DMS153 treated with DMSO at 0.1 percent for 48 hours (cell line): Measurements from ENCODE around the gene CDCA4.
"Not testable (repeated sequence)": the region's sequence is repeated elsewhere in the genome, so short reads cannot be mapped to it uniquely, and the experiment has no call there.

Source experiments
- DNase-seq: peaks from one replicate; lab custom pipeline; 2025; ENCODE audit not compliant: unreplicated experiment; lab: John Stamatoyannopoulos, UW

The CDCA4 gene

DNA sequence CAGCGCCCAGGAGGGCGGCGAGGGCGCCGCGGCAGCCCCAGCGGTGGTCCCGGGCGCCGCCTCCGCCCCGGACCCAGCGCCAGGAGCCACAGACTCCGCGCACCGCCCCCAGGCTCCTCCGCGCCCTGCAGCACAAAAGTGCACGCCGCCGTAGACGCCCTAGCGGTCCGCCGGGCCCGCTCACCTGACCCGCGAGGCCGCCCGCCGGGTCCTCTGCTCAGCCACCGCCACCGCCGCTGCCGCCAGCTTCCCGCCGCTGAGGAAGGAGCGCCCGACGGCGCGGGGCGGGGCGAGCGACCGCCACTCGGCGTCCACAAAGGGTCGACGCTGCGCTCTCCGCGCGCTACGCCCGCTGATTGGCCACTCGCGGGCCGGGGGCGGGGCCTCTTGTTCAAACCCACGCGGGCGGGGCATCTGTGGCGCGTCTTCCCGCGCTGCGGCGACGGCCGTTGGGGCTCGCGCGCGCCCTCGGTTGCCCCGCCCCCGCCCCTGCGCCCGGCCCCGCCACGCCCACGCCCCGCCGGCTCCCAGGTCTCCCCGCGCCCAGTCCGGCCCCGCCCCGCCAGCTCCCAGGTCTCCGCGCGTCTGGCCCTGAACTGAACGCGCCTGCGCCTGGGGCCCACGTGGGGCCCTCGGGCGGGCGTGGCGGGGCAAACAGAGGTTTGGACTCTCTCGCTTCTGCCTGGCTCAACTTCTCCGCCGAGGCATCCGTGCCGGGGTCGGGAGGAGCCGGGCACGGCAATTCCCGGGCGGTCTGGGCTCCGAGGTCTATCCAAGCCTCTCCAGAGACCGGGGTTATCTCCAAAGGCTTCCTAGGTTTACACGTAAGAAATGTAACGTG lies at the start of gene CDCA4:
CDCA4 (minus strand) TSS at position 269 of the 841 bp plus-strand sequence. CDS start 9,154 bp downstream, outside the sequence.
- DNase-seq, result peak; percentile 59

DNA sequence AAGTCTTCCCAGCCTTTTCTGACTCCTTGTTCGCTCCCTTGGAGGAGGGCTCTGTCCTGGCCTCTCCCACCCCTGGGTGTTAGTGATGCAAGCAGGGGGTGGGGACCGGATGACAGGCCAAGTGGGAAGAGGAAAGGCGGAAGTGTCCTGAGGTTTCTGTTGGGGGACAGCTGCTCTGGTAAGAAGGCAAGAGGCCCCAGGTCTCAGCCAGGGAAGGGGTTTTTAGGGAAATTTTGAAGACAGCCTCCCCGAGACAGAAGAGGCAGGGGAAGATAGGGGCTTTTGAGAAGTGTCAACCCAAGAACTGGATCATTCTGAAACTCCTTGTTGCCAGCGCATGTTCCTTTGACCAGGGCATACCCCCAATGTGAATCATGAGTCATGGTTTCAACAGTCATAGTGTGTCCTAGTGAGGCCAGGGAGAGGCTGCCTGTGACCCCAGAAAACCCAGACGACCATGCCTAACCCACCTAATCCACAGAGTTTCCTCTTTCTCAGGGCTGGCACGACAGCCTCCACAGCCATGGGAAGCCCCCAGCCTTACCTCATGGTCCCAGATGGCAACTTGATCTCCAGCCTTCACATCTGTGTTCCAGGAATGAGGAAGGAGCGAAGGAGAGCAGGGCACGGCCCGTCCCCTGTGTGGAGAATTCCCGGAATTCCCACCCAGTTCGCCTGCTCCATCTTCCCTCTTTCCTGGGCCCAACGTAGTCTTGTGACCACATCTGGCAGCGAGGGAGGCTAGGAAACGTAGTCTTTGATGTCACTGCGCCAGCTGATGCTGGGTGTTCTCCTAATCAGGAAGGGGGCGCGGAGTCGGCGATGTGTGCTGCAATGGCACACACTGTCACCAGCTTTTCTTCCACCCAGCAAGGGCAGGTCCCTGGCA lies 49.2 kb upstream of the CDCA4 start:
- DNase-seq, result no peak

DNA sequence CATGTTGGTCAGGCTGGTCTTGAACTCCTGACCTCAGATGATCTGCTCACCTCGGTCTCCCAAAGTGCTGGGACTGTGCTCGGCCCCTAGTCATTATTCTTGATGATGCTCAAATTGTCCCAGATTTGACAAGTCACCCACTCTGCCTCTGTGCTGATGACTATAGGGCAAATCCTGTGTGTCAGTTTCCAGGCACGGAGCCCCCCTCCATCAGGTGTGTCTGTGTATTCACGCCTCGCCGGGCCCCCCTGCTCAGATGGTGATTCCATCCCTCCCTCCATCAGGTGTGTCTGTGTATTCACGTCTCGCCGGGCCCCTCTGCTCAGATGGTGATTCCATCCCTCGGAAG lies 48.6 kb upstream of the CDCA4 start:
- no peak for DNase-seq

DNA sequence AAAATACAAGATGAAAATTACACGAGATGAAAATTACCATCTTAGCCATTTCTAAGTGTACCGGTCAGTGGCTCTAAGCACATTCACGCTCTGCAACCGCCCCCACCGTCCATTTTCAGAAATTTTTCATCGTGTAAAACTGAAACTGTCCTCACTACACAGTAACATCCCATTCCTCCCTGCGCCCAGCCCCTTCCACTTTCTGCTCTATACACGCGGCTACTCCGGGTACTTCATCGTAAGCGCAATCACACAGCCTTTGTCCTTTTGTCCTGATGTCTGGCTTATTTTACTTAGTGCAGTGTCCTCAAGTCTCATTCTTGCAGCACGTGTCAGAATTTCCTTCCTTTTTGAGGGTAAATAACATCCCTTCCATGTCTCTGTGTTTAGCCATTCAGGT lies 47.9 kb upstream of the CDCA4 start:
- DNase-seq, result no peak

DNA sequence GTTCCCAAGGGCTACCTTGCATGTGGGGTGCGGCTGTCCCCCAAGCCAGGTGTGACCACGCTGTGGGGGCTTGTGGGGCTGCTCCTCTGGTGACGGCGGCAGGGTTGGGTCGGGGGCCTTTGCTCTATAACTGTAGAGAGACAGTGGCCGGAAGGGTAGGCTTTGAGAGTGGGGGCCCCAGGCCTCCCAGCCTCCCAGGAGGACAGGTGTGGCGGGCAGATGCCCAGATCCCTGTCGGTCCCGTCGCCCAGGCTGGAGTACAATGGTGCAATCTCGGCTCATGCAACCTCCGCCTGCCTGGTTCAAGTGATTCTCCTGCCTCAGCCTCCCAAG lies 47.1 kb upstream of the CDCA4 start:
- no peak for DNase-seq

DNA sequence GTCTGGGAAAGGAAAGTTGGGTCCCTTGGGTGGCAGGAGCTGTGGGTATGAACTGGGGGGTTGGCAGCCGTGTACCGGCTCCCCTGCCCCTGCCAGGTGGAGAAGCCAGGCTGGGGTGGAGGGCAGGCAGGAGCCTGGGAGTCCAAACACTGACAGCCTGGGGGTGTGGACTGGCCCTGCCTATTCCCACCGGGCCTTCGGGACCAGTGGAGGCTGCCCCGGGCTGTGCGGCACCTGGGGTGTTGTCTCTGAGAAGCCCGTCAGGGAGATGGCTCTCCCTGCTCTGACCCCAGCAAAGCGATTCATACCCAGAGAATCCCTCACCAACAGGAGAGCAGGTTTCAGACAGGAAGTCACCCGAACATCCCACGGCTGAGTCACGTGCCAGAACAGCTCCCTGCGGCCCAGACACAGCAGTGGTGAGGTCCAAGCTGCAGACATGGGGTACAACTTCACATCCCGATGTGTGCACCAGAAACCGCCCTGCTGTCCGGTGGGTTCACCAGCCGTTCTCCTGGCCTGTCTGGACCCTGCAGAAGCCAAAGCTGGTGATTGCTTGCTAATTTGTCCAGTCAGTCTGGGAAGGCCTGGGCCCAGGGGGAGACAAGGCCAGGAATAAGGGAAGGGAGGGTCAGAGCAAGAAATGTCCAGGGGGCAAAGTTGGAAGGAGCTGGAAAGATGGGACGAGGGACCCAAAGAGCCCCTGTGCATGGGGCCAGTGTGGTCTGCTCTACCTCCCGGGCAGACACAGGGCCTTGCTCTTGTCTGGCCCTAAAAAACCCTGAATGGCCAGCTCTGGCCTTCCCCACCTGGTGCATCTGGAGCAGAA lies 46.5 kb upstream of the CDCA4 start:
- DNase-seq, result no peak

DNA sequence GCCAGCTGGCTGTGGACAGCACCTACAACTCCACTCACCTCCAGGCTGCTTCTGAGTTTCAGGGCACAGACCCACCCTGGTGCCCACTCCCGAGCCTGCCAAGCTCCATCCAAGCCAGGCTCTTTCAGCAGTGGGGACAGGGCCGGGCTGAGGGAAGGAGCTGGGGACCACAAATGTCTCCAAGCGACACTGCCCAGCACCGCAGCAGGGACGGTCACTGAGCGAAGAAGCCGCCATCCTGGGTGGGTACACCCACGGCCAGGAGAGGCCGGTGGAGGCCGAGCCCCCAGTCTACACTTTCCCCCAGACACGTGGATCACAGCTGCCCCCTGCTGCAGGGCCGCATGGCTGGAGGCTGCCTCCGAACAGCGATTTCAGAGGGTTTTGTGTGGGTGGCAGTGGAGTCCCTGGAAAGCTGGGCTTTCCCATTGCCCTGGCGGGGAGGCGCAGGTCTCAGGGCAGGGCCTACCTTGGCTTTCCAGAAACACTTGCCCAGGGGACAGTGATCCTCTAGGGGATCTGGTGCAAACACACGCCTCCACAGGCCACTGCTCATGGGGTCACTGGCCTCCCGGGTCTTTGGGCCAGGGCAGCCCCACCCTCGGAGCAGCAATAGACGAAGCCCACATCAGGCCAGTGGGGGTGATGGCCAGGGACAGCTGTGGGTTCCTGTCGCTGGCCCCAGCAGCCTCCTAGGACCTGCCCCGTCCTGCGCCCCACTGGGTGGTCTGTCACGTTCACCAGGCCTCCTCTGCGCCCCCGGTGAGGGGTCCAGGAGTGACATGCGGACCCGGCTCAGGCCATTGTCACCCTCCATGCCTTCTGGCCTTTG lies 45.6 kb upstream of the CDCA4 start:
- no peak for DNase-seq

DNA sequence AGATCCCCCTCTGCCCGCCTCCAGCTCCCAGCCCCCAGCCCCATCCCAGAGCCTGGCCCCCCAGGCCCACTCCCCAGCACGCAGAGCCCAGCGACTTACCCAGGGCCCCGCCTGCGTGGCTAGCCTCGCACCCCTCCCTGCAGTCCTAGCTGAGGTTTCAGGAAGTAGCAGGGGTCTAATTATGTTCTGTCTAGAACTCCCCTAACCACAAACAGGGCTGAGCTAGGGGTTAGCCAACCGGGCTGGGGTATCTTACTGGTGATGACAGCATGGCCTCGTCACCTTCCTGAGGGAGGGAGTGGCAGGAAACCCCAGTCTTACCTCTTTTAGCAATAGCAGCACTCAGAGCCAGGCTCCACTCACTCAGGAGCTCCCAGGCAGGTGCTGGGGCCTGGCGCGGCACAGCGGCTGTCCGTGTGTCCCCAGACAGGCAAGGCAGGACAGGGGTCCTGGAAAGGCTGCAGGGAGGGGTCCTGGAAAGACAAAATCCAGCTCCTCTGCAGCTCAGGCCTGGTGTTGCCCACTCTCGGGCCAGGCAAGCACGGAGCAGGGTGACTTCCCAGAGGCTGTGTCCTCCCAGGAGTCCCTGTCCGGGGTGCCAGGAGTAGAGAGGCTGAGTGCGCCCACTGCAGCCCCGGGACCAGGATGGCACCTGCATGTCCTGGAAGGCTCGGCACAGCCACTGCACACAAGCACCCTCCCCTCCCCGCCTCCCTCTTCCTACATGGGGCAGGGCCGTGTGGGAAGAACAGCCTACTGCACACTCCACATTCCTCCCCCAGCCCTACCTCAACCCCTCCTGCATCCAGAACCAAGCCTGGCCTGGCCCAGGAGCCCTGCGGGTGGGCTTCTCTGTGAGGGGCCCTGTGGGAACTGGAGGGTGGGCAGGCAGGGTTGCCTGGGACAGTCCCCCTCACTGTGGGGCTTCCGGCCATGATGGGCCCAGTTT lies 44.7 kb upstream of the CDCA4 start, which contains the start of gene GPR132:
GPR132 (minus strand) TSS at position 151 of the 949 bp plus-strand sequence. CDS start 10,010 bp downstream, outside the sequence.
- no peak for DNase-seq

DNA sequence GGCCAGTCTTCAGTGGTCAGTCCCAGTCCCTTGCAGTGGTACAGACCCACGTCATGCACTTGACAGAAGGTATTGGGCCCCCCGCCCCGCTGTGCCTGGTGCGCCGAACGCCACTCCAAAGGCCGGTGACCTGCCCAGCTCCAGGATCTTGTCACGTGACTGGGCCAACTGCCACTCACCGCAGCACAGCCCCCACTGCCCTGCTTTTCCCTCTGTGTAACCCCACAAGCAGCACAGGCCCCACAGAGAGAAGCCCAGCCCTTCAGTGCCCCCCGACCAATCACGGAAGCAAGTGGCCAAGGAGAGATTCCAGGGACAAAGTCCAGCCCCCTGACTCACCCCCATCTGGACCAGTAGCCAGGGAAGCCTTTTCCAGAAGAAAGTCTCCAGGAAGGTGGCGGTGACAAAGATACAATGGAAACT lies 43.8 kb upstream of the CDCA4 start:
- DNase-seq, result no peak

DNA sequence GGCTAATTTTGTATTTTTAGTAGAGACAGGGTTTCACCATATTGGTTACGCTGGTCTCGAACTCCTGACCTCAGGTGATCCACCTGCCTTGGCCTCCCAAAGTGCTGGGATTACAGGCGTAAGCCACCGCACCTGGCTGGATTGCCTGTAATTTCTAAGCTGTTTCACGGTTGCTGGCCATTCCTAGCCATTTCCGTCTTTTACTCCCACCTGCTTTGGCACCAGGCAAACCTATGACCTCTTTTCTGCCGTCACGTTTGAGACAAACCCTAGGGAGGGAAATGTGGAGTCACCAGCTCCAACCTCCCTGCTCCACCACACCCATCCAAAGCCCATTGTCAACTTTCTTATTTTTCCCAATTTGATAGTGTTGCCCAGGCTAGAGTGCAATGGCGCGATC lies 43.1 kb upstream of the CDCA4 start:
- no peak for DNase-seq

DNA sequence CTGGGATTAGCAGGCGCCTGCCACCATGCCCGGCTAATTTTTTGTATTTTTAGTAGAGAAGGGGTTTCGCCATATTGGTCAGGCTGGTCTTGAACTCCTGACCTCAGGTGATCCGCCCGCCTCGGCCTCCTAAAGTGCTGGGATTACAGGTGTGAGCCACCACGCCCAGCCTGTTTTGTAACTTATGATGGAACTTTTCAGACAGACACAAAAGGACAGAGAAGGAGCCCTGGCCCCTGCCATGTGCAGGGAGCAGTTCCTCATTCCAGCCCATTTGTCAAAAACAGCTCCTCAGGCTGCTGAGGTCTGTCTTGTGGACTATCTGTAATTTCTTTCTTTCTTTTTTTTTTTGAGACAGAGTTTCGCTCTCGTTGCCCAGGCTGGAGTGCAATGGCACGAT lies 42.6 kb upstream of the CDCA4 start:
- not testable (repeated sequence) for DNase-seq

DNA sequence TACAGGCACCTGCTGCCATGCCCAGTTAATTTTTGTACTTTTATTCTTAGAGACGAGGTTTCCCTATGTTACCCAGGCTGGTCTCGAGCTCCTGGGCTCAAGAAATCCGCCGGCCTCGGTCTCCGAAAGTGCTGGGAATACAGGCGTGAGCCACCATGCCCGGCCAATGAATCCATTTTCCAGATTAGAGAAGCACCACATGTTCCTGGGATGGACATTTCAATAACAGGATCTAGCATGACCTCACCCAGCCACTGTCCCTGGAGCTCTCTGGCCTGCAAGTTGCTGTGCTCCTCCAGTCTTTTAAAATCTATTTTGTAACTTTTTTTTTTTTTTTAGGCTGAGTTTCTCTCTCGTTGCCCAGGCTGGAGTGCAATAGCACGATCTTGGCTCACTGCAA lies 42.2 kb upstream of the CDCA4 start:
- DNase-seq, result no peak

DNA sequence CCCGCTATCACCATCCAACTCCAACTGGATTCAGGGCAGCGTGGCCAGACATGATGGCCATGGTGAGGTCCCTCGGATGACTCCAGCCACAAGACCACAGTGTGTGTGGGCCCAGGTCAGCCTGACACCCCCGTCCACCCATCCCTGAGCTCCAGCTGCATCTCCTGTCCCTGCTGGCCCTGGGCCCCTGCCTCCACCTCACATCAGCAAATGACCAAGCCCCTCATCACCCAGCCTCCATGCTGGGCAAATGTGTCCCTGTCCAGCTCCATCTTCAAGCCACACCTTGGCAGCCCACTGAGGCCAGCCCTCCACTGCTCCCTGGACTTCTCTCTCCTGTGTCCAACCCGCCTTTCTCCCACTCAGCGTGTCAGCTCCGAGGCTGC lies 41.2 kb upstream of the CDCA4 start:
- no peak for DNase-seq

DNA sequence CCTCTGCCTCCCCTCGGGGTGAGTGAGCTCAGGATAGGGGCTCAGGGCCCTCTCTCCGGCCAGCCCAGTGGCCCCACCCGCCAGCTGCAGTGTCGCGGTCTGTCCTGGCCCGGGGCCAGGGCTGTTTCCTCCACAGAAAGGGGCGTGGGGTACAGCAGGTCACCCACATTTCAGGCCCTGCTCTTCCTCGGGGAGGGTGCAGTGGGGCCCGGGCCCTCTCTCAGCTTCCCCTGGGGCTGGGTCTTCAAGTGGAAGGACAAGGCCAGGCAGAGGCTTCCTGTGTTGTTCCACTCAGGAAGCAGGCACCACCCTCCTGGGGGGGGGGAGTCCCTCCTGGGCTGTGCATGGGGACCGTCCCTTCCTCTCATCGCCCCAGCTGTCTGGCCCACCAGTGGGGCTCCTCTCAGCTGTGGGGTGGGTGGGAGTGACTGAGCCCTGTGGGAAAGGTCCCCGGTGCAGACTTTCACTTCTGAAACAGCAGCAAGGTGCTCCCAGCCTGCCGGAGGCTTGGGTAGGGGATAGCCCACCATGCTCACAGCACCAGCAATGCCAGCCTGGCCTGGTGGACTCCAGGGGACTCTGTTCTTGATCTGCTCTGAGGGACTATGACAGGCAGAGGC lies 40.7 kb upstream of the CDCA4 start:
- no peak for DNase-seq

DNA sequence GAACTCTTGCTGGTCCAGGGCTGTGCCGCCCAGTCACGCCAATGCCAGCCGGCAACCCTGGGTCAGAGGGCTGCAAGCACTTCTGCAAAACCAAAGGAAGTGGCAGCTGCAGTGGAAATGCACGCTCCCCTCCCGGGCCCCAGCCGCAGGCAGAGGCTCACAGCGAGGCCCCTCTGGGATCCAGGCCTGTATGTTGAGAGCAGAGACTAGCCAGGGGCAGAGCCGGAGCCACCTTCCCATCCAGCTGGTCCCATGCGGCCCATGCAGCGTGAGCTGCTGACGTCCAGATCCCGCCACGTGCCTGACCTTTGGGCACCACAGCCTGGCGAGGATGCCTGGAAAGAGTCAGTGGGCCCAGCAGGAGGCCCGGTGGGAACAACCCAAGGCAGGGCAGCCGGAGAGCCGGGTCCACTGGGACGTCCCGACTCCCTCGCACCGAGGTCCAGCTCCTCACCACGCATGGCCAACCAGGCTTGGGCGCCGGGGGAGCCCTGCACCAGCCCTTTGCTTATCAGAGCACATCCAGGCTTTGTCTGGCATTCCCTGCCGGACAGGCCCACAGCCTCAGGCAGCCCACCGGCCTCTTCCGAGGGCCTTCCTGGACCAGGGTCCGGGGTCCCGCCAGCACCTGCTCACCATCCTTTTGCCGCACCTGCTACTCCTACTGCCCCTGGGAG lies 40.0 kb upstream of the CDCA4 start:
- no peak for DNase-seq

DNA sequence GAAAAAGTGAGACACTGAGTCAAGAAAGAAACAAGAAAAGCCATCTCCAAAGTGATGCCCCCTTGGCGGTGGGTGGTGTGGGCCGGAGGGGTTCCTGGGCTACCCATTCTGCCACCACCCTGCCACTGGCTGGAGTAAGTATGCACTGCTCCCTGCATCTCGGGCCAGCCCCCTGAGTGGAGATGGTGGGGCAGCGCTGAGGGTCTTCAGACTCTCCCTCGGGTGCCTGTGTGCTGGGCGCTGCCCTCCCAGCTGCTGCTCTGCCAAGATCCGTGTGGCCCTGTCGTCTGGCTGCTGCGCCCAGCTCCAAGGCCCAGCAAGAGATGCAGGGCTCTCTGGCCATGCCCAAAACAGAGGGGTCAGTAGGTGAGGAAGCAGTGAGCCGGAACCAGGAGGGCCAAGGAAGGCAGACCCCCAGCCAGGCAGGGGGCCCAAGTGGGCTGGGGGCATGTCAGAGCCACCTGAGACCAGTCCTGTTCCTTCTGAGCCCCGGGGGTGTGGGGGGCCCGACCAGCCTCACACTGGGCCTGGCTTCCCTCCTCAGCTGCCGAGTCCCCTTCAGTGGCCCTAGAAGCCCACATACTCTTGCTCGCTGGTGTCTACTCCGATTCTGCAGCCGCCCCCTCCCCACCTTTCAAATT lies 39.2 kb upstream of the CDCA4 start:
- no peak for DNase-seq

DNA sequence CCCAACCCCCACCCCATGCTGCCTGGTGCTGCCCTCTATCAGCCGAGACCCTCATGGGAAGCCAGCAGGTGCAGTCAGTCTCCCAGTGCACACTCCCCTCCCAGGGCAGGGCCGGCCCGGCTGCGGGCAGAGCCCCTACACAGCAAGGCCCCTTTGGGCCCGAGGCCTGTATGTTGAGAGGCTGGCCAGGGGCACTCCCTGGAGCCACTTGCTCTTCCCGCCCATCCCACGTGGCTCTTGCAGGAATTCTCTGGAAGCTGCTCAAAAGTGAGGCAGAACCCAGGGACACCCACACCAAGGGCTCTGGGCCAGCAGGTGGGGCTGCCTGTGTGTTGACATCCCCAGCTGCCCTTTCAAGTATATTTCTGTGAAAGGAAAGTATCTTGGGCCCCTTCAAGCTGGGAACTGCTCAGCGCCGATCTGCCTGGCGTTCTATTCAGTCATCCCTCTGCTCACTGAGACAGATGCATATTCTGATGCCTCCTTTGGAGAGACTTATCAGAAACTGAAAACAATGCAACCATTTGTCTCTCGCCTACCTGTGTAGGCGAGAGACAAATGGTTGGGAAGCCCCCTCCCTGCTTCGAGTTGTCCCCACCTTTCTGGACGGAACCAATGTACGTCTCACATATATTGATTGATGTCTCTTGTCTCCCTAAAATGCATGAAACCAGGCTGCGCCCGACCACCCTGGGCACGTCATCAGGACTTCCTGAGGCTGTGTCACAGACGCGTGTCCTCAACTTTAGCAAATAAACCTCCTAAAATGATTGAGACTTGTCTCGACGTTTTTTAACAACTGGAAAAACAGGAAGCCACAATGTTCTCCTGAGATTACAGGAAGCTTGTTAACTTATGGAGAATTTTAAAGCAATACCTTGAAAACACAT lies 38.4 kb upstream of the CDCA4 start:
- DNase-seq, result no peak
